ENCODE data around the gene FGD4. TPM values are rescaled to one million over a fixed set of nuclear protein-coding genes. Genes with fewer than 3 reads are reported as not detected.

Gene FGD4
- total and polyA plus RNA-seq, 9 of the 15 experiments (the other 6 are each of a cell fraction or from before 2014, with no cell fraction given): 0.05 to 0.51 (median 0.27) TPM

DNA sequence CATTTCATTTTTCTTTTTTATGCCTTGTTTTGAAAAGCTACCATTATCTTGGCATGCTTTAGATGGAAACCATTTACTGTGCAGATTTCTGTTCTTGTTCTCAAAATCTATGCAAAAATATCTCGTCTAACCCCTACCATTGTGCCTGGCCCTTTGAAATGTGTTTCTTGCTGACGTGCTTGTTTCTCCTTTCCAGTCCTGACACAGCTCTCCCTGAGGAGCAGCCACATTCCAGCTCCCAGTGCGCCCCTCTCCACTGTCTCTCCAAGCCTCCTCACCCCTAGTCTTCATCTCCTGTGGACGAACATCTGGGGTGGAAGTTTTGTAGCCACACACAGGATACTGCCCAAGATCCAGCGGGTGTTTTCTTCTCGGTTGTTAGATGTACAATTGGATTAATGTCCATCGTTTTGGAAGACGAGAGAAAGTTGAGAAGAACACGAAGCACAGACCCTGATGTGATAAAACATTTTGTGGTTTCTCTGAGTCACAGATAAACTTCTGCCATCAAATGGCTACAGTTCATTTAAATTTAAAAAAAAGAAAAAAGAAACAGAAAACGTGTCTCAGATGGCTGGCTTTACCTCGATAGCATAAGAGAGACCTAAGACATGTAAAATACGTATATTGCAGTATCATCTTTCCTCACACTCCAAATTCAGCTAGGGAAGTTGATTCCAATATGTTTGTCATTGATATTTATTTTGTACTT lies 21.9 kb upstream of the FGD4 start (continued):
- TF ChIP-seq, protein P1, sequence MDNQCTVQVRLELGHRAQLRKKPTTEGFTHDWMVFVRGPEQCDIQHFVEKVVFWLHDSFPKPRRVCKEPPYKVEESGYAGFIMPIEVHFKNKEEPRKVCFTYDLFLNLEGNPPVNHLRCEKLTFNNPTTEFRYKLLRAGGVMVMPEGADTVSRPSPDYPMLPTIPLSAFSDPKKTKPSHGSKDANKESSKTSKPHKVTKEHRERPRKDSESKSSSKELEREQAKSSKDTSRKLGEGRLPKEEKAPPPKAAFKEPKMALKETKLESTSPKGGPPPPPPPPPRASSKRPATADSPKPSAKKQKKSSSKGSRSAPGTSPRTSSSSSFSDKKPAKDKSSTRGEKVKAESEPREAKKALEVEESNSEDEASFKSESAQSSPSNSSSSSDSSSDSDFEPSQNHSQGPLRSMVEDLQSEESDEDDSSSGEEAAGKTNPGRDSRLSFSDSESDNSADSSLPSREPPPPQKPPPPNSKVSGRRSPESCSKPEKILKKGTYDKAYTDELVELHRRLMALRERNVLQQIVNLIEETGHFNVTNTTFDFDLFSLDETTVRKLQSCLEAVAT (IDR thresholded peaks at IDR 0.05): no peak
- TF ChIP-seq C11orf30 (IDR thresholded peaks at IDR 0.05; ENCODE audit: low read depth) (peak; percentile 37; the same call in 1 of the 2 replicates), ERF (CRISPR knock-in tag; IDR thresholded peaks at IDR 0.05) (no peak), CHD2 (IDR thresholded peaks at IDR 0.05; ENCODE audit: low read depth, low read length) (no peak), LCOR (CRISPR knock-in tag; IDR thresholded peaks at IDR 0.05) (no peak)
- TF ChIP-seq, protein P2, sequence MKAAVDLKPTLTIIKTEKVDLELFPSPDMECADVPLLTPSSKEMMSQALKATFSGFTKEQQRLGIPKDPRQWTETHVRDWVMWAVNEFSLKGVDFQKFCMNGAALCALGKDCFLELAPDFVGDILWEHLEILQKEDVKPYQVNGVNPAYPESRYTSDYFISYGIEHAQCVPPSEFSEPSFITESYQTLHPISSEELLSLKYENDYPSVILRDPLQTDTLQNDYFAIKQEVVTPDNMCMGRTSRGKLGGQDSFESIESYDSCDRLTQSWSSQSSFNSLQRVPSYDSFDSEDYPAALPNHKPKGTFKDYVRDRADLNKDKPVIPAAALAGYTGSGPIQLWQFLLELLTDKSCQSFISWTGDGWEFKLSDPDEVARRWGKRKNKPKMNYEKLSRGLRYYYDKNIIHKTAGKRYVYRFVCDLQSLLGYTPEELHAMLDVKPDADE (conservative IDR thresholded peaks at IDR 0.05; ENCODE audit: control insufficient read depth, low read depth, low read length): no peak
- TF ChIP-seq, protein P3, sequence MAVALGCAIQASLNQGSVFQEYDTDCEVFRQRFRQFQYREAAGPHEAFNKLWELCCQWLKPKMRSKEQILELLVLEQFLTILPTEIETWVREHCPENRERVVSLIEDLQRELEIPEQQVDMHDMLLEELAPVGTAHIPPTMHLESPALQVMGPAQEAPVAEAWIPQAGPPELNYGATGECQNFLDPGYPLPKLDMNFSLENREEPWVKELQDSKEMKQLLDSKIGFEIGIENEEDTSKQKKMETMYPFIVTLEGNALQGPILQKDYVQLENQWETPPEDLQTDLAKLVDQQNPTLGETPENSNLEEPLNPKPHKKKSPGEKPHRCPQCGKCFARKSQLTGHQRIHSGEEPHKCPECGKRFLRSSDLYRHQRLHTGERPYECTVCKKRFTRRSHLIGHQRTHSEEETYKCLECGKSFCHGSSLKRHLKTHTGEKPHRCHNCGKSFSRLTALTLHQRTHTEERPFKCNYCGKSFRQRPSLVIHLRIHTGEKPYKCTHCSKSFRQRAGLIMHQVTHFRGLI (CRISPR knock-in tag; IDR thresholded peaks at IDR 0.05): no peak
- TF ChIP-seq, protein P4, sequence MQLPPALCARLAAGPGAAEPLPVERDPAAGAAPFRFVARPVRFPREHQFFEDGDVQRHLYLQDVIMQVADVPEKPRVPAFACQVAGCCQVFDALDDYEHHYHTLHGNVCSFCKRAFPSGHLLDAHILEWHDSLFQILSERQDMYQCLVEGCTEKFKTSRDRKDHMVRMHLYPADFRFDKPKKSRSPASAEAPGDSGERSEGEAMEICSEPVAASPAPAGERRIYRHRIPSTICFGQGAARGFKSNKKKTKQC (CRISPR knock-in tag; IDR thresholded peaks at IDR 0.05): no peak
- TF ChIP-seq, protein P5, sequence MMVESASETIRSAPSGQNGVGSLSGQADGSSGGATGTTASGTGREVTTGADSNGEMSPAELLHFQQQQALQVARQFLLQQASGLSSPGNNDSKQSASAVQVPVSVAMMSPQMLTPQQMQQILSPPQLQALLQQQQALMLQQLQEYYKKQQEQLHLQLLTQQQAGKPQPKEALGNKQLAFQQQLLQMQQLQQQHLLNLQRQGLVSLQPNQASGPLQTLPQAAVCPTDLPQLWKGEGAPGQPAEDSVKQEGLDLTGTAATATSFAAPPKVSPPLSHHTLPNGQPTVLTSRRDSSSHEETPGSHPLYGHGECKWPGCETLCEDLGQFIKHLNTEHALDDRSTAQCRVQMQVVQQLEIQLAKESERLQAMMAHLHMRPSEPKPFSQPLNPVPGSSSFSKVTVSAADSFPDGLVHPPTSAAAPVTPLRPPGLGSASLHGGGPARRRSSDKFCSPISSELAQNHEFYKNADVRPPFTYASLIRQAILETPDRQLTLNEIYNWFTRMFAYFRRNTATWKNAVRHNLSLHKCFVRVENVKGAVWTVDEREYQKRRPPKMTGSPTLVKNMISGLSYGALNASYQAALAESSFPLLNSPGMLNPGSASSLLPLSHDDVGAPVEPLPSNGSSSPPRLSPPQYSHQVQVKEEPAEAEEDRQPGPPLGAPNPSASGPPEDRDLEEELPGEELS (CRISPR knock-in tag; IDR thresholded peaks at IDR 0.05; ENCODE audit: borderline replicate concordance): no peak
- TF ChIP-seq, protein P6, sequence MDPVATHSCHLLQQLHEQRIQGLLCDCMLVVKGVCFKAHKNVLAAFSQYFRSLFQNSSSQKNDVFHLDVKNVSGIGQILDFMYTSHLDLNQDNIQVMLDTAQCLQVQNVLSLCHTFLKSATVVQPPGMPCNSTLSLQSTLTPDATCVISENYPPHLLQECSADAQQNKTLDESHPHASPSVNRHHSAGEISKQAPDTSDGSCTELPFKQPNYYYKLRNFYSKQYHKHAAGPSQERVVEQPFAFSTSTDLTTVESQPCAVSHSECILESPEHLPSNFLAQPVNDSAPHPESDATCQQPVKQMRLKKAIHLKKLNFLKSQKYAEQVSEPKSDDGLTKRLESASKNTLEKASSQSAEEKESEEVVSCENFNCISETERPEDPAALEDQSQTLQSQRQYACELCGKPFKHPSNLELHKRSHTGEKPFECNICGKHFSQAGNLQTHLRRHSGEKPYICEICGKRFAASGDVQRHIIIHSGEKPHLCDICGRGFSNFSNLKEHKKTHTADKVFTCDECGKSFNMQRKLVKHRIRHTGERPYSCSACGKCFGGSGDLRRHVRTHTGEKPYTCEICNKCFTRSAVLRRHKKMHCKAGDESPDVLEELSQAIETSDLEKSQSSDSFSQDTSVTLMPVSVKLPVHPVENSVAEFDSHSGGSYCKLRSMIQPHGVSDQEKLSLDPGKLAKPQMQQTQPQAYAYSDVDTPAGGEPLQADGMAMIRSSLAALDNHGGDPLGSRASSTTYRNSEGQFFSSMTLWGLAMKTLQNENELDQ (CRISPR knock-in tag; IDR thresholded peaks at IDR 0.05; ENCODE audit: borderline replicate concordance): no peak
- TF ChIP-seq, protein P7, sequence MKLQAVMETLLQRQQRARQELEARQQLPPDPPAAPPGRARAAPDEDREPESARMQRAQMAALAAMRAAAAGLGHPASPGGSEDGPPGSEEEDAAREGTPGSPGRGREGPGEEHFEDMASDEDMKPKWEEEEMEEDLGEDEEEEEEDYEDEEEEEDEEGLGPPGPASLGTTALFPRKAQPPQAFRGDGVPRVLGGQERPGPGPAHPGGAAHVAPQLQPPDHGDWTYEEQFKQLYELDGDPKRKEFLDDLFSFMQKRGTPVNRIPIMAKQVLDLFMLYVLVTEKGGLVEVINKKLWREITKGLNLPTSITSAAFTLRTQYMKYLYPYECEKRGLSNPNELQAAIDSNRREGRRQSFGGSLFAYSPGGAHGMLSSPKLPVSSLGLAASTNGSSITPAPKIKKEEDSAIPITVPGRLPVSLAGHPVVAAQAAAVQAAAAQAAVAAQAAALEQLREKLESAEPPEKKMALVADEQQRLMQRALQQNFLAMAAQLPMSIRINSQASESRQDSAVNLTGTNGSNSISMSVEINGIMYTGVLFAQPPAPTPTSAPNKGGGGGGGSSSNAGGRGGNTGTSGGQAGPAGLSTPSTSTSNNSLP (IDR thresholded peaks at IDR 0.05; ENCODE audit: borderline replicate concordance, low read depth, low read length): no peak
- TF ChIP-seq, protein P8, sequence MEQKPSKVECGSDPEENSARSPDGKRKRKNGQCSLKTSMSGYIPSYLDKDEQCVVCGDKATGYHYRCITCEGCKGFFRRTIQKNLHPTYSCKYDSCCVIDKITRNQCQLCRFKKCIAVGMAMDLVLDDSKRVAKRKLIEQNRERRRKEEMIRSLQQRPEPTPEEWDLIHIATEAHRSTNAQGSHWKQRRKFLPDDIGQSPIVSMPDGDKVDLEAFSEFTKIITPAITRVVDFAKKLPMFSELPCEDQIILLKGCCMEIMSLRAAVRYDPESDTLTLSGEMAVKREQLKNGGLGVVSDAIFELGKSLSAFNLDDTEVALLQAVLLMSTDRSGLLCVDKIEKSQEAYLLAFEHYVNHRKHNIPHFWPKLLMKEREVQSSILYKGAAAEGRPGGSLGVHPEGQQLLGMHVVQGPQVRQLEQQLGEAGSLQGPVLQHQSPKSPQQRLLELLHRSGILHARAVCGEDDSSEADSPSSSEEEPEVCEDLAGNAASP (IDR thresholded peaks at IDR 0.05): no peak
- TF ChIP-seq, protein P9, sequence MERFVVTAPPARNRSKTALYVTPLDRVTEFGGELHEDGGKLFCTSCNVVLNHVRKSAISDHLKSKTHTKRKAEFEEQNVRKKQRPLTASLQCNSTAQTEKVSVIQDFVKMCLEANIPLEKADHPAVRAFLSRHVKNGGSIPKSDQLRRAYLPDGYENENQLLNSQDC (CRISPR knock-in tag; IDR thresholded peaks at IDR 0.05): no peak

Data from K562 (cell line).